HepG2 (cell line): Measurements from ENCODE around the gene ADGRL3. TPM values are rescaled to one million over a fixed set of nuclear protein-coding genes. Genes with fewer than 3 reads are reported as not detected.

Experiments
- ATAC-seq: fragments of 200-7000 bp; cut with Tn5 transposase; 3 replicates; pipeline ENCODE4 v1.9.1; 2020; ENCODE audit warnings: mild to moderate bottlenecking, moderate library complexity
- BruUV-seq: library from RNA; stranded (reverse); fragments of 400-500 nt; replicated peaks from 2 replicates; lab custom pipeline; 2021; lab: Mats Ljungman, UMichigan
- CTCF ChIA-PET: fragments of 300-600 bp; formaldehyde crosslinking; extraction: SDS; loops from one replicate; lab custom pipeline; 2021; ENCODE audit warnings: low total read pairs, inconsistent platforms, low intra/inter-chr PET ratio; lab: Yijun Ruan, JAX
- POLR2A ChIA-PET: fragments of 350-600 bp; sonication (Branson Sonifier 250); formaldehyde crosslinking; loops from one replicate; lab custom pipeline; 2020; ENCODE audit warnings: antibody characterized with exemption, inconsistent platforms; lab: Yijun Ruan, JAX
- DNase-seq: peaks from one replicate; pipeline ENCODE4 v3.0.0-alpha.2; 2015; ENCODE audit warnings: low spot score
- FAIRE-seq: peaks from 3 replicates; lab custom pipeline; 2011; peaks lifted over from hg19 to GRCh38; lab: Jason Lieb, UNC
- H2AFZ ChIP-seq: one replicate; pipeline ENCODE4 v1.6.1; 2011; ENCODE audit warnings: low read length, inconsistent platforms
- H3K27ac ChIP-seq: fragments of 300-600 bp; 3 replicates; pipeline ENCODE4 v1.8.0; 2011; ENCODE audit warnings: mixed run types, mild to moderate bottlenecking, mixed read lengths, low read length, inconsistent platforms; ENCODE audit not compliant: insufficient read depth; ENCODE audit errors: extremely low read length
- H3K27me3 ChIP-seq, 2 experiments: fragments of 200-600 bp in 1 of 2; 2 replicates in 1 of 2; 3 replicates in 1 of 2; pipeline versions ENCODE4 v1.6.0 to v1.8.0; 2011; ENCODE audit warnings: low read length in 2 of 2, mild to moderate bottlenecking in 2 of 2, moderate library complexity in 2 of 2, inconsistent platforms in 1 of 2; ENCODE audit not compliant: insufficient read depth in 2 of 2, control insufficient read depth in 1 of 2
- H3K36me3 ChIP-seq, 2 experiments: fragments of 200-600 bp in 1 of 2; replicated peaks in 1 of 2; 2 replicates in 1 of 2; 3 replicates in 1 of 2; pipeline versions ENCODE4 v1.5.1 to v1.8.0; 2011; ENCODE audit warnings: low read length in 2 of 2, inconsistent platforms in 1 of 2; ENCODE audit not compliant: insufficient read depth in 2 of 2, control insufficient read depth in 1 of 2
- H3K4me1 ChIP-seq: 2 replicates; pipeline ENCODE4 v1.5.1; 2012; ENCODE audit warnings: low read length, inconsistent platforms; ENCODE audit not compliant: insufficient read depth
- H3K4me2 ChIP-seq: 2 replicates; pipeline ENCODE4 v1.6.0; 2011; ENCODE audit warnings: low read depth, low read length, inconsistent platforms
- H3K4me3 ChIP-seq, 3 experiments: fragments of 200-600 bp in 1 of 3; sonication (generic), shearing (Covaris generic) in 1 of 3; replicated peaks in 1 of 3; 2 replicates each; pipeline ENCODE4 v1.5.1; 2011 to 2016; ENCODE audit warnings: low read length in 3 of 3, inconsistent platforms in 2 of 3, low read depth in 2 of 3, mild to moderate bottlenecking in 2 of 3, control low read depth in 1 of 3, mixed read lengths in 1 of 3; ENCODE audit not compliant: insufficient read depth in 1 of 3
- H3K79me2 ChIP-seq: one replicate; pipeline ENCODE4 v1.6.1; 2011; ENCODE audit warnings: low read length, inconsistent platforms; ENCODE audit not compliant: insufficient read depth
- H3K9ac ChIP-seq: 2 replicates; pipeline ENCODE4 v1.6.0; 2011; ENCODE audit warnings: mild to moderate bottlenecking, low read depth, low read length, inconsistent platforms; ENCODE audit not compliant: insufficient read depth
- H3K9me3 ChIP-seq: 2 replicates; pipeline ENCODE4 v1.5.1; 2012; ENCODE audit warnings: mild to moderate bottlenecking, low read length
- H4K20me1 ChIP-seq: 2 replicates; pipeline ENCODE4 v1.6.0; 2011; ENCODE audit warnings: inconsistent platforms, mild to moderate bottlenecking, low read length, moderate library complexity; ENCODE audit not compliant: insufficient read depth
- ATF5 ChIP-seq: sonication (generic); formaldehyde crosslinking; IDR thresholded peaks from 2 replicates; pipeline ENCODE4 v1.4.0; 2020; ENCODE audit warnings: mild to moderate bottlenecking, low read depth, missing genetic modification reagents
- CHD2 ChIP-seq: IDR thresholded peaks from 2 replicates; pipeline ENCODE4 v1.6.1; 2011; ENCODE audit warnings: low read depth, low read length, improper control_type of control experiment
- HOXA9 ChIP-seq: sonication (generic); formaldehyde crosslinking; IDR thresholded peaks from 2 replicates; pipeline ENCODE4 v1.8.1; 2022; ENCODE audit warnings: missing genetic modification reagents, mild to moderate bottlenecking, moderate library complexity, borderline replicate concordance
- IKZF1 ChIP-seq: fragments of 450-650 bp; IDR thresholded peaks from 2 replicates; pipeline ENCODE4 v1.7.1; 2016
- MAFF ChIP-seq: IDR thresholded peaks from 2 replicates; pipeline ENCODE4 v1.6.1; 2011; ENCODE audit warnings: low read depth, low read length, improper control_type of control experiment
- NFATC3 ChIP-seq: sonication (generic); formaldehyde crosslinking; IDR thresholded peaks from 2 replicates; pipeline ENCODE4 v1.5.1; 2020; ENCODE audit warnings: mild to moderate bottlenecking, missing genetic modification reagents
- PHF21A ChIP-seq: sonication (generic); formaldehyde crosslinking; IDR thresholded peaks from 2 replicates; pipeline ENCODE4 v1.5.0; 2020; ENCODE audit warnings: mild to moderate bottlenecking, missing genetic modification reagents
- REL ChIP-seq: sonication (generic); formaldehyde crosslinking; conservative IDR thresholded peaks from 2 replicates; pipeline ENCODE4 v1.8.0; 2022; ENCODE audit warnings: mild to moderate bottlenecking, missing genetic modification reagents, moderate library complexity
- U2AF1 ChIP-seq: fragments of 200-400 bp; formaldehyde crosslinking; optimal IDR thresholded peaks from 2 replicates; pipeline ENCODE3; 2017; ENCODE audit warnings: mild to moderate bottlenecking, low read depth, low read length
- ZNF18 ChIP-seq: sonication (generic); formaldehyde crosslinking; IDR thresholded peaks from 2 replicates; pipeline ENCODE4 v1.8.0; 2022; ENCODE audit warnings: mild to moderate bottlenecking, missing genetic modification reagents; ENCODE audit not compliant: insufficient replicate concordance
- ZNF331 ChIP-seq: sonication (generic); formaldehyde crosslinking; IDR thresholded peaks from 2 replicates; pipeline ENCODE4 v1.4.0; 2020; ENCODE audit warnings: missing genetic modification reagents
- ZNF749 ChIP-seq: sonication (generic); formaldehyde crosslinking; IDR thresholded peaks from 2 replicates; pipeline ENCODE4 v1.8.0; 2022; ENCODE audit warnings: mild to moderate bottlenecking, missing genetic modification reagents, moderate library complexity, borderline replicate concordance
- ZNF879 ChIP-seq: sonication (generic); formaldehyde crosslinking; IDR thresholded peaks from 2 replicates; pipeline ENCODE4 v1.8.1; 2023; ENCODE audit warnings: missing genetic modification reagents
- WGBS: methylation state at CpG from one replicate; pipeline ENCODE4 v1.1.6; 2017; ENCODE audit warnings: low lambda C conversion rate; 5-methylcytosine and 5-hydroxymethylcytosine counted together
- in situ Hi-C: cut with HindIII; loops from 2 replicates; pipeline ENCODE4 v1.10.0; 2017; ENCODE audit warnings: low pct_unique_long_range_greater_than_20kb; ENCODE audit not compliant: extremely low pct_ligation_motif_present
- intact Hi-C: fragments of 100-400 bp; cut with micrococcal nuclease; formaldehyde crosslinking; loops from one replicate; pipeline ENCODE4 v1.10.0; 2022; ENCODE audit not compliant: unreplicated experiment
- polyA plus RNA-seq, 8 experiments: library from polyadenylated mRNA; depleted of rRNA in 3 of 8; stranded (reverse) in 7 of 8; unstranded in 1 of 8; fragments of >200 nt; fragmentation: Illumina TruSeq in 4 of 8; extraction: Trizol in 4 of 8; gene quantifications; 2 replicates each; pipeline versions ENCODE4 v1.2.1 to v1.2.3, GENCODE V29; 2011 to 2016; ENCODE audit warnings: low read depth in 4 of 8, missing spikeins in 1 of 8, mixed read lengths in 1 of 8; ENCODE audit not compliant: insufficient read depth in 1 of 8
- total RNA-seq, 5 experiments: library from RNA; depleted of rRNA; stranded (reverse); fragments of >200 nt; fragmentation: Illumina TruSeq; extraction: Trizol; gene quantifications; 2 replicates each; pipeline ENCODE4 v1.2.3, GENCODE V29; 2016; ENCODE audit warnings: low read depth in 1 of 5

ADGRL3 gene
- total and polyA plus RNA-seq, 2 of the 13 experiments (the other 11 are each of a cell fraction or from before 2014, with no cell fraction given): 0.04 to 0.05 TPM

GRCh38 chr4:61318431-61318830 is 118.3 kb downstream of the ADGRL3 start:
- Histone ChIP-seq H3K4me2 (no peak overlapping the region), H4K20me1 (no peaks in the 10 kb centered on the region), H3K4me1 (no peaks in the 10 kb centered on the region), H3K79me2 (no peaks in the 10 kb centered on the region), H3K9ac (no peak overlapping the region), H2AFZ (no peak overlapping the region), H3K9me3 (no peaks in the 10 kb centered on the region), H3K27ac (no peak overlapping the region), H3K27me3 (no peaks in the 10 kb centered on the region), H3K4me3 (no peak overlapping the region), H3K36me3 (no peaks in the 10 kb centered on the region)
- FAIRE-seq: no peak
- intact Hi-C loops: no loop called here
- TF ChIP-seq ATF5 (CRISPR knock-in tag): no peak
- TF ChIP-seq ZNF879 (CRISPR knock-in tag): no peak
- TF ChIP-seq IKZF1: no peak
- no peak for TF ChIP-seq ZNF749
- no peak for TF ChIP-seq ZNF18
- no peak for TF ChIP-seq CHD2
- no peak for TF ChIP-seq REL (CRISPR knock-in tag)
- no peak for TF ChIP-seq NFATC3
- no peak for TF ChIP-seq HOXA9 (CRISPR knock-in tag)
- no peak for TF ChIP-seq ZNF331
- TF ChIP-seq PHF21A (CRISPR knock-in tag): no peak
- no peak for TF ChIP-seq U2AF1
- TF ChIP-seq MAFF: no peak
- BruUV-seq: no TSS peak
- no peak for DNase-seq
- CTCF ChIA-PET: no interaction called here
- in situ Hi-C loops: no loop called here
- POLR2A ChIA-PET: no interaction called here
- WGBS: 8% methylated on average over 1 of the region's 1 CpG
- no peak for ATAC-seq
